ENCODE results near the gene SEL1L.

GRCh38 chr14:81441626-81442134 is 92.0 kb downstream of the SEL1L start:
- TF ChIP-seq, protein P1, sequence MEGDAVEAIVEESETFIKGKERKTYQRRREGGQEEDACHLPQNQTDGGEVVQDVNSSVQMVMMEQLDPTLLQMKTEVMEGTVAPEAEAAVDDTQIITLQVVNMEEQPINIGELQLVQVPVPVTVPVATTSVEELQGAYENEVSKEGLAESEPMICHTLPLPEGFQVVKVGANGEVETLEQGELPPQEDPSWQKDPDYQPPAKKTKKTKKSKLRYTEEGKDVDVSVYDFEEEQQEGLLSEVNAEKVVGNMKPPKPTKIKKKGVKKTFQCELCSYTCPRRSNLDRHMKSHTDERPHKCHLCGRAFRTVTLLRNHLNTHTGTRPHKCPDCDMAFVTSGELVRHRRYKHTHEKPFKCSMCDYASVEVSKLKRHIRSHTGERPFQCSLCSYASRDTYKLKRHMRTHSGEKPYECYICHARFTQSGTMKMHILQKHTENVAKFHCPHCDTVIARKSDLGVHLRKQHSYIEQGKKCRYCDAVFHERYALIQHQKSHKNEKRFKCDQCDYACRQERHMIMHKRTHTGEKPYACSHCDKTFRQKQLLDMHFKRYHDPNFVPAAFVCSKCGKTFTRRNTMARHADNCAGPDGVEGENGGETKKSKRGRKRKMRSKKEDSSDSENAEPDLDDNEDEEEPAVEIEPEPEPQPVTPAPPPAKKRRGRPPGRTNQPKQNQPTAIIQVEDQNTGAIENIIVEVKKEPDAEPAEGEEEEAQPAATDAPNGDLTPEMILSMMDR (IDR thresholded peaks at IDR 0.05), result no peak
- no peak for TF ChIP-seq POLR2A (IDR thresholded peaks at IDR 0.05)

Data from lower leg skin (tissue), 3 donors.